ENCODE measurements around the gene TDRKH. TPM values are rescaled to one million over a fixed set of nuclear protein-coding genes. Genes with fewer than 3 reads are reported as not detected.

Gene TDRKH
- polyA plus RNA-seq, 1 experiment: 1.1 TPM

DNA sequence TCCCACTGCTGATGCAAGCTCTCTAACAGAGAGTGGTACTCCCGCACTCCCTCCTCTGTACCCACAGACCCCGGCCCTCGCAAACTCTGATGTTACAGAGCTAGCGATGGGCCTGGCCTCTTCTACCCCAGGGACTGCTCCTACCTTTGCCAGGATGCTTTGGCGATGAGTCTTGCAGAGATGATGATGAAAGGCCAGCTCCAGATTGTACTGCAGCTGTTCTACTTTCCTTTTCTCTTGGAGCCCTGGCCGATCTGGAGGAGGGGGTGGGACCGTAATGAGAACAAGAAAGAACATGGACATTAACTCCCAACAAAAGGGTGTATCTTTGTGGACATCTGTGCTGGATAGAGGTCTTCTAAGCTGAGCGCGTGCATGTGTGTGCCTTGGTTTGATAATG lies 20.9 kb upstream of the TDRKH start:
- CTCF ChIA-PET: interaction anchor here (1.1 kb wide), 1 partner anchor 25 kb away, joined by 3 read pairs; no protein-coding TSS in a partner anchor
- Histone ChIP-seq H3K4me3 (ENCODE audit: low read depth, low read length) (no peak overlapping the region), H3K36me3 (ENCODE audit: control insufficient read depth, insufficient read depth, low read length) (no peaks in the 10 kb centered on the region), H3K27me3 (ENCODE audit: control insufficient read depth, insufficient read depth, low read length) (peaks cover 28% of the 10 kb centered on the region)
- POLR2A ChIA-PET: no interaction called here
- DNase-seq (ENCODE audit: low read depth): no peak
- TF ChIP-seq CTCF (IDR thresholded peaks at IDR 0.05; ENCODE audit: insufficient read depth, low read depth, low read length): no peak

DNA sequence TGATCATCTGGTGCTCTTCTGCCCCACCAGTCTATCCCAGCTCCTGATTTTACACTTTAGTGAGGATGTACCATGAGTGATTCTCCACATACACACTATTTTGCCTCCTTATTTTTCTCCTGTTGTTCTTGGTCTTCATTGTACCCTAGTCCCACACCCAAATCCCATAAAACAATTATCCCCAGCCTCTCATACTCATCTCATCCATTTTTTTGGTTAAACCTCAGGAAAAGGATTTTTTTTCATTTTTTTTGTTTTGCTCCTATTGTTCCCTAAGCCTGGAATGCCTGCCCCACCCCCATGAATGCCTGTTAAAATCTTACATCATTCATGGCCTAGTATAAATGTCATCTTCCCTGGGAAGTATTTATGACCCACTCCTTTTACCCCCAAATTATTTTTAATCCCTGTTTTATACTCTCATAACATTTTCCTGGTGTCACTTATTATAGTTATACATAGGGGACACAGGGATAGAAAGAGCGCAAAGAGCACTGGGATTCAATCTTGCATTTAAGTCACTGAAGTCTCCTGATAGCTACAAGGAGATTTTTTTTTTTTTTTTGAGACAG lies 19.8 kb upstream of the TDRKH start:
- ChIA-PET CTCF (no interaction called here), POLR2A (interaction anchor here (0.6 kb wide), 1 partner anchor 21 kb away, joined by 3 read pairs; no protein-coding TSS in a partner anchor)
- Histone ChIP-seq H3K36me3 (ENCODE audit: control insufficient read depth, insufficient read depth, low read length) (no peaks in the 10 kb centered on the region), H3K4me3 (ENCODE audit: low read depth, low read length) (no peak overlapping the region), H3K27me3 (ENCODE audit: control insufficient read depth, insufficient read depth, low read length) (peaks cover 25% of the 10 kb centered on the region)
- no peak for TF ChIP-seq CTCF (IDR thresholded peaks at IDR 0.05; ENCODE audit: insufficient read depth, low read depth, low read length)
- no peak for DNase-seq (ENCODE audit: low read depth)

DNA sequence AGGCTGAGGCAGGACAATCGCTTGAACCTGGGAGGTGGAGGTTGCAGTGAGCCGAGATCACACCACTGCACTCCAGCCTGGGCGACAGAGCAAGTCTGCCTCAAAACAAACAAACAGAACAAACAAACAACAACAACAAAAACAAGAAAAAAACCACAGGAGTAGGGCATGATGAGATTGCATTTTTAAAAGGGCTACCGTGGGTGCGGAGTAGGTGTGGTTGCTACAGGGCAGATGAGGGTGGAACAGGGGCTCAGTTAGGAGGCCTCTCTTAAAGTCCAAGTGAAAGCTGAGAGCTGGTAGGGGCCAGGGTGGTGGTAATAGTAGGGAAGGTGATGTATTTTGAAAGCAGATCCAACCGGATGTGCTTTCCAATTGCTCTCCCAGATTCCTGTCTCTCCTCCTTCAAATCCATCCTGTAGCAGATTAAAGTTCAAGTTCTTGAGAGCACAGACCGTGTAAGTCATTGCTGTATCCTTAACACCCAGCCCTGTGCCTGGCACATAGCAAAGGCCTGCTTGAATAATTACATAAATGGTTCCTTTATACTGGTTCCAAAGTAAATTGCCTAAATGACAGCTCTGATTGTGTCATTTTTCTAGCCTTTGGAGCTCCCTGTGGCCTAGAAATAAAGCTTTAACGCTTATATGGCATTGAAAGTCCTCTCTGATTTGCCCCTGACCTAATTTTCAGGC lies 19.1 kb upstream of the TDRKH start:
- no peak for DNase-seq (ENCODE audit: low read depth)

GRCh38 chr1:151807766-151808165 lies 17.5 kb upstream of the TDRKH start:
- H3K36me3 ChIP-seq (ENCODE audit: control insufficient read depth, insufficient read depth, low read length): no peaks in the 10 kb centered on the region
- ChIA-PET POLR2A (no interaction called here), CTCF (no interaction called here)
- peaks cover 30% of the 10 kb centered on the region for H3K27me3 ChIP-seq (ENCODE audit: control insufficient read depth, insufficient read depth, low read length)
- no peak overlapping the region for H3K4me3 ChIP-seq (ENCODE audit: low read depth, low read length)
- DNase-seq (ENCODE audit: low read depth): no peak
- no peak for TF ChIP-seq CTCF (IDR thresholded peaks at IDR 0.05; ENCODE audit: insufficient read depth, low read depth, low read length)

More for the DNA sequence above, 19.1 kb upstream of the TDRKH start:
- H3K36me3 ChIP-seq (ENCODE audit: control insufficient read depth, insufficient read depth, low read length): no peaks in the 10 kb centered on the region
- H3K27me3 ChIP-seq (ENCODE audit: control insufficient read depth, insufficient read depth, low read length): peaks cover 26% of the 10 kb centered on the region
- ChIA-PET CTCF (no interaction called here), POLR2A (interaction anchor here (0.6 kb wide), 1 partner anchor 20 kb away, joined by 3 read pairs; no protein-coding TSS in a partner anchor)
- no peak for TF ChIP-seq CTCF (IDR thresholded peaks at IDR 0.05; ENCODE audit: insufficient read depth, low read depth, low read length)
- H3K4me3 ChIP-seq (ENCODE audit: low read depth, low read length): no peak overlapping the region

DNA sequence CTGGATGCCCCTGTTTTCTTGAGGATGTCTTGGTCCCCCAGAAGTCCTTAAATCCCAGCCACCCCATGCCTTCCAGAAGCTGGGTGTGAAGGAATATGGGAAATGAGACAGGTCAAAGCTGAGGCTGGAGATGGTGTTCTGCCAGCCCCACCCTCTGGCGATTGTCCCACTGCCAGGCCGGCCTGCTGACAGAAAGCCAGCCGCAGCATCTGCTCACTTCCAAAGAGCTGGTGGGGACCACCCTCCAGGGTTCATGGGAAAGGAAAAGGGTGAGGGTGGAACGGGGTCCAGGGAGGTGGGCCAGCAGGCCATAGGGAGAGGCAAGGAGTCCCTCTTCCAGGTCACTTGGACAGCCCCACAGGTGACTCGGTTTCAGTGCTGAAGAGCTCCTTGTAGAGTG lies 16.8 kb upstream of the TDRKH start:
- Histone ChIP-seq H3K4me3 (ENCODE audit: low read depth, low read length) (no peak overlapping the region), H3K36me3 (ENCODE audit: control insufficient read depth, insufficient read depth, low read length) (no peaks in the 10 kb centered on the region), H3K27me3 (ENCODE audit: control insufficient read depth, insufficient read depth, low read length) (peaks cover 32% of the 10 kb centered on the region)
- DNase-seq (ENCODE audit: low read depth): no peak
- POLR2A ChIA-PET: no interaction called here
- TF ChIP-seq CTCF (IDR thresholded peaks at IDR 0.05; ENCODE audit: insufficient read depth, low read depth, low read length): no peak
- CTCF ChIA-PET: no interaction called here

All from BJ (cell line).